Measurements from ENCODE around the gene PPP2R2B.

The PPP2R2B gene

GRCh38 chr5:146878476-146879172, at the start of gene PPP2R2B:
Gene PPP2R2B (minus strand): TSS chr5:146878757.
- no peak for DNase-seq

- DNase-seq = no peak
Observed at GRCh38 chr5:146924132-146924531, 45.6 kb upstream of the PPP2R2B start.

GRCh38 chr5:146921225-146921624, 42.7 kb upstream of the PPP2R2B start:
- DNase-seq = no peak

- no peak for DNase-seq
Observed at GRCh38 chr5:146920351-146920881, 41.9 kb upstream of the PPP2R2B start.

GRCh38 chr5:146919304-146919703, 40.7 kb upstream of the PPP2R2B start:
- no peak for DNase-seq

GRCh38 chr5:146917931-146918330, 39.4 kb upstream of the PPP2R2B start:
- DNase-seq = no peak

GRCh38 chr5:146912874-146913273, 34.3 kb upstream of the PPP2R2B start:
- DNase-seq = no peak

- no peak for DNase-seq
Observed at GRCh38 chr5:146910239-146910638, 31.7 kb upstream of the PPP2R2B start.

GRCh38 chr5:146909255-146910068, 30.9 kb upstream of the PPP2R2B start:
- DNase-seq = no peak

- DNase-seq = no peak
Observed at GRCh38 chr5:146906803-146907202, 28.2 kb upstream of the PPP2R2B start.

- no peak for DNase-seq
Observed at GRCh38 chr5:146904890-146905289, 26.3 kb upstream of the PPP2R2B start.

- DNase-seq = no peak
Observed at GRCh38 chr5:146903789-146904188, 25.2 kb upstream of the PPP2R2B start.

- no peak for DNase-seq
Observed at GRCh38 chr5:146902471-146902870, 23.9 kb upstream of the PPP2R2B start.

- no peak for DNase-seq
Observed at GRCh38 chr5:146897061-146897460, 18.5 kb upstream of the PPP2R2B start.

- no peak for DNase-seq
Observed at GRCh38 chr5:146894753-146895521, 16.4 kb upstream of the PPP2R2B start.

- DNase-seq = no peak
Observed at GRCh38 chr5:146893991-146894390, 15.4 kb upstream of the PPP2R2B start.

GRCh38 chr5:146892231-146892630, 13.7 kb upstream of the PPP2R2B start:
- no peak for DNase-seq

- no peak for DNase-seq
Observed at GRCh38 chr5:146891511-146891910, 13.0 kb upstream of the PPP2R2B start.

- peak; percentile 15 for DNase-seq
Observed at GRCh38 chr5:146890731-146891440, 12.3 kb upstream of the PPP2R2B start.

GRCh38 chr5:146890066-146890465, 11.5 kb upstream of the PPP2R2B start:
- peak; percentile 24 for DNase-seq

- no peak for DNase-seq
Observed at GRCh38 chr5:146889169-146889568, 10.6 kb upstream of the PPP2R2B start.

GRCh38 chr5:146888351-146888978, 9.9 kb upstream of the PPP2R2B start:
- DNase-seq = no peak

All from OCI-M1 (cell line).